Measurements from ENCODE around the gene TMCO1.
A peak's percentile ranks its signal among the peaks of the same experiment; 100 is the strongest.
"Not testable (repeated sequence)": the region's sequence is repeated elsewhere in the genome, so short reads cannot be mapped to it uniquely, and the experiment has no call there.

Gene TMCO1

GRCh38 chr1:165763442-165763841 is 5.2 kb downstream of the TMCO1 start:
- DNase-seq (ENCODE audit: low spot score in 2 of 2) (peak in 1 of 2 donors; percentile 57), ATAC-seq (peak; percentile 87)
- peaks cover 55% of the 10 kb centered on the region for H3K4me1 Mint-ChIP-seq
- peak overlapping the region; percentile 78 for H3K27ac Mint-ChIP-seq
- H3K9me3 Mint-ChIP-seq = no peaks in the 10 kb centered on the region
- H3K36me3 Mint-ChIP-seq = peaks cover 87% of the 10 kb centered on the region
- no peak overlapping the region for H3K4me3 Mint-ChIP-seq

DNA sequence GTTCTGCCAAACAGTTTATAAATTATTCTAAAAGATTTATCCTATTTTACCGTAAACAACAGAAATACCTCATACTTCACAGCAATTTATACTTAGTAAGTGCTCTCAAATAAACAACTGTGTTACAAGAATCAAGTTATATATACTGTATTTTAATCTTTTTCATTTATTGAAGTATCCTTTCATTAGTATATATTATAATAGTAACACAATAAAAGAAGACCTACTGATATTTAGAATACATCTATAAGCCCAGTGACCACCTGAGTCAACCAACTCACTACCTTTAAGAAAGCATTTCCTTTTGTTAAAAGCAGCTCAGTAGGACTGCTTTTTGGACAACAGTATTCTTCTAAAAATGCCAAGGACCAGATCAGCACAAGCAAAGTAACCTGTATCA is 5.9 kb downstream of the TMCO1 start:
- peak overlapping the region; percentile 78 for H3K27ac Mint-ChIP-seq
- ATAC-seq (no peak), DNase-seq (ENCODE audit: low spot score in 2 of 2) (no peak)
- H3K36me3 Mint-ChIP-seq = peaks cover 87% of the 10 kb centered on the region
- H3K4me3 Mint-ChIP-seq = no peak overlapping the region
- peaks cover 54% of the 10 kb centered on the region for H3K4me1 Mint-ChIP-seq
- H3K9me3 Mint-ChIP-seq = no peaks in the 10 kb centered on the region

GRCh38 chr1:165759095-165759494 is 9.6 kb downstream of the TMCO1 start:
- H3K4me1 Mint-ChIP-seq = peaks cover 30% of the 10 kb centered on the region
- H3K4me3 Mint-ChIP-seq = no peak overlapping the region
- H3K36me3 Mint-ChIP-seq = peaks cover 81% of the 10 kb centered on the region
- no peak for DNase-seq (ENCODE audit: low spot score in 2 of 2)
- ATAC-seq = no peak
- H3K9me3 Mint-ChIP-seq = no peaks in the 10 kb centered on the region
- no peak overlapping the region for H3K27ac Mint-ChIP-seq

- Mint-ChIP-seq H3K4me3 (no peak overlapping the region), H3K36me3 (peaks cover 94% of the 10 kb centered on the region), H3K9me3 (no peaks in the 10 kb centered on the region), H3K4me1 (peaks cover 15% of the 10 kb centered on the region), H3K27ac (peak overlapping the region; percentile 26)
- no peak for ATAC-seq
- no peak for DNase-seq (ENCODE audit: low spot score in 2 of 2)
Measured at GRCh38 chr1:165755393-165756010, 13.2 kb downstream of the TMCO1 start.

GRCh38 chr1:165753934-165754333 is 14.7 kb downstream of the TMCO1 start:
- Mint-ChIP-seq H3K36me3 (peaks cover 94% of the 10 kb centered on the region), H3K9me3 (no peaks in the 10 kb centered on the region), H3K4me1 (peaks cover 15% of the 10 kb centered on the region), H3K27ac (no peak overlapping the region), H3K4me3 (no peak overlapping the region)
- ATAC-seq (no peak), DNase-seq (ENCODE audit: low spot score in 2 of 2) (no peak)

DNA sequence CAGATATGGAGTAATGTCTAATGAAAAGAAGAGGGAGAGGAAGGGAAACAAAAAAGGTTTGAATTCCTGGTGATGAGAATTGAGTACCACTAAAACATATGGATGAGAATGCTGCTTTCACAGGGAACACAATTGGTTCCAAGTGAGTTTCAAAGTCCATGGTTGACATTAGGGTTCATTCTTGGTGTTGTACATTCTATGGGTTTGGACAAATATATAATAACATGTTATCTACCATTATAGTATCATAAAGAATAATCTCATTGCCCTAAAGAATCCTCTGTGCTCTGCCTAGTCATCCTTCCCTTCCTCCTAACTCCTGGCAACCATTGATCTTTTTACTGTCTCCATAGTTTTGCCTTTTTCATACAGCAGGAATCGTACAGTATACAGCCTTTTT is 20.1 kb downstream of the TMCO1 start:
- peaks cover 90% of the 10 kb centered on the region for H3K36me3 Mint-ChIP-seq
- H3K4me3 Mint-ChIP-seq = no peak overlapping the region
- ATAC-seq (no peak), DNase-seq (ENCODE audit: low spot score in 2 of 2) (no peak)
- H3K4me1 Mint-ChIP-seq = peaks cover 5% of the 10 kb centered on the region
- H3K27ac Mint-ChIP-seq = no peak overlapping the region
- H3K9me3 Mint-ChIP-seq = no peaks in the 10 kb centered on the region

DNA sequence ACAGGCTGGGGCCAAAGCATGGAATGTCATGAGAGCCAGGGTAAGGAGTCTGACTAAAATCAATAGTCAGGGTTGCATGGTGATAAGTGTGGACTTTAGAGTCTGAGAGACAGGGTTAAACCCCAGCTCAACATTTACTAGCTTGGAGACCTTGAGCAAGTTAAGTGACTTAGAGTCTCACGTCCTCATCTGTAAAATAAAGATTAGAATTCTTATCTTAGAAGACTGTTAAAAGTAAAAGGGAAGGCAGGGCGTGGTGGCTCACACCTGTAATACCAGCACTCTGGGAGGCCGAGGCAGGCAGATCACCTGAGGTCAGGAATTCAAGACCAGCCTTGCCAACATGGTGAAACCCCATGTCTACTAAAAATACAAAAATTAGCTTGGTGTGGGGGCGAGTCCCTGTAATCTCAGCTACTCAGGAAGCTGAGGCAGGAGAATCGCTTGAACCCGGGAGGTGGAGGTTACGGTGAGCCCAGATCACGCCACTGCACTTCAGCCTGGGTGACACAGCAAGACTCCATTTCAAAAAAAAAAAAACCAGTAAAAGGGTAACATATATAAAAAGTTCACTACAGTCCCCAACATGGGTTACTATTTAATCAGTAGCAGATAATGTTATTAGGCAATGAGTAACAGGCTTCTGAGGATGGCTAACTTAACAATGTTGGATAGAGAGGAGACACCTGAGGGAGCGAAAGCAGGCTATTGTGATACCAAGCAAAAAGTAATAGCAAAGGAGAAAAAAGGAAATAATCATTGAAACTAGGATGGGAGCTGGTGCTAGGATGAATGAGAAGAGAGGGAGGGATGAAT is 20.8 kb downstream of the TMCO1 start:
- H3K9me3 Mint-ChIP-seq = no peaks in the 10 kb centered on the region
- H3K27ac Mint-ChIP-seq = no peak overlapping the region
- H3K4me1 Mint-ChIP-seq = peaks cover 5% of the 10 kb centered on the region
- ATAC-seq = no peak
- H3K4me3 Mint-ChIP-seq = no peak overlapping the region
- no peak for DNase-seq (ENCODE audit: low spot score in 2 of 2)
- H3K36me3 Mint-ChIP-seq = peaks cover 90% of the 10 kb centered on the region

DNA sequence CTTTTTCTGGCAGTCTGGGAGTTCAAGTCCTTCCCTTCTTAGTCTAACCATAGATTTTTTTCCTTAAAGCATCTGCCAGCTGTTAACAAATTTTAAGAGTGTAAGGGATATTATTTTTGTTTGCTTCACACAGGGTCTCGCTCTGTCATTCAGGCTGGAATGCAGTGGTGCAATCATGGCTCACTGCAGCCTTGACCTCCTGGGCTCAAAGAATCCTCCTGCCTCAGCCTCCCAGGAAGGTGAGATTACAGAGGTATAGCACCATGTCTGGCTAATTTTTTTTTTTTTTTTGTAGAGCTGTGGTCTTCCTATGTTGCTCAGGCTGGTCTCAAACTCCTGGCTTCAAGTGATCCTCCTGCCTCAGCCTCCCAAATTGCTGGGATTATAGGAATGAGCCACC is 23.8 kb downstream of the TMCO1 start:
- not testable (repeated sequence) for H3K4me3 Mint-ChIP-seq; H3K27ac Mint-ChIP-seq; DNase-seq (ENCODE audit: low spot score in 2 of 2); ATAC-seq; H3K4me1 Mint-ChIP-seq; H3K9me3 Mint-ChIP-seq
- peaks cover 90% of the 10 kb centered on the region for H3K36me3 Mint-ChIP-seq

- Mint-ChIP-seq H3K9me3 (no peaks in the 10 kb centered on the region), H3K4me3 (no peak overlapping the region), H3K27ac (peak overlapping the region; percentile 9), H3K4me1 (peaks cover 5% of the 10 kb centered on the region), H3K36me3 (peaks cover 94% of the 10 kb centered on the region)
- DNase-seq (ENCODE audit: low spot score in 2 of 2) (no peak), ATAC-seq (no peak)
Measured at GRCh38 chr1:165742194-165742593, 26.5 kb downstream of the TMCO1 start.

DNA sequence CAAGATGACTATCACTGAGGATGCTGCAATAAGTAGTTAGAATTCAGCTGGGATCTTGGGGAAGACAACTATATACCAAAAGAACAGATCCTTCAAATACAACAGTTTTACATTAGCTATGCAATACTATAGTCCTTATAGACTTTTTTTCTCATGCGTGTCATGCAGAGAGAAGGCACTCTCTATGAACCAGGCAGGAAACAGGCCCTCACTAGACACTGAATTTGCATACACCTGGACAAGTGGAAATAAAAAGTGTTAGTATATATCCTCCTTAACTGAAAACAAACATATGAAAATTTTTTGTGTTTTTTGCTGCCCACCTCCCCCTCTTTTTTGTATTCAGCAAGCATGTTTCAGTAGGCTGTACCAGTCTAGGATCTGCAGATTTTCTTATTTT is 29.9 kb downstream of the TMCO1 start:
- Mint-ChIP-seq H3K27ac (peak overlapping the region; percentile 78), H3K4me1 (no peaks in the 10 kb centered on the region), H3K4me3 (no peak overlapping the region), H3K9me3 (no peaks in the 10 kb centered on the region), H3K36me3 (peaks cover 92% of the 10 kb centered on the region)
- ATAC-seq (no peak), DNase-seq (ENCODE audit: low spot score in 2 of 2) (no peak)

DNA sequence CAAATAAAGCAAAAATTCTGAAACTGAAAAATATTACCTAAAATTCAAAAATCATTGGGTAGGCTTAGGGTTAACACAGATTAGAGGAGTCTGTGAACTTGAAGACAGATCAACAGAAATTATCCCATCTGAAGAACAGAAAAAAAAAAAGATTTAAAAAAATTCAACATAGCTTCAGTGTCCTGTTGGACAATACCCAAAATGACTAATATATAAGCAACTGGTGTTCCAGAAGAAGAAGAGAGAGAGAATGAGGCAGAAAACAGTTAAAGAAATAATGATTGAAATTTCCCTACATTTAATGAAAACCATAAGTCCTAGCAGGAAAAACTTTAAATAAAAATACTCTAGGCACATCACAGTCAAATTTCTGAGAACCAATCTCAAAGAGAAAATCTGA is 31.5 kb downstream of the TMCO1 start:
- H3K36me3 Mint-ChIP-seq = peaks cover 86% of the 10 kb centered on the region
- no peaks in the 10 kb centered on the region for H3K4me1 Mint-ChIP-seq
- no peak for ATAC-seq
- no peak overlapping the region for H3K4me3 Mint-ChIP-seq
- no peaks in the 10 kb centered on the region for H3K9me3 Mint-ChIP-seq
- no peak for DNase-seq (ENCODE audit: low spot score in 2 of 2)
- peak overlapping the region; percentile 78 for H3K27ac Mint-ChIP-seq

DNA sequence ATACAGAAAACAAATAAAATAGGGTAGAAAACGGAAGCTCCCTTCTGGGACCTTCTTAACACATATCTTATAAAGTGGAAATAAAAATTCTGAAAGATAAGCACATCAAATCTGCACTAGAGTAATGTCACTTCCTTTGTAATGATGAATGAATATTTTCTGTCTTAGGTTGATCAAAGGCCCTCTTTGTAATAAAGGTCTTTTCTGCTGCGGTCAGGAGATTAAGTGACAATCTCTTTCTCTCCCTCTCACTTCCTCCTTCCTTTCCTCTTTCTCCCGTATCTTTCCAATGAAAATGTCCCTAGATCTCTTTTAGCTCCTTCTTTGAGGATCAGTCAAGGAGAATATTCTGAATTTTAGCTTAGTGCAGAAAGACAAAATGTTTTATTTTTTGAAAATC is 33.8 kb downstream of the TMCO1 start:
- no peak for ATAC-seq
- H3K9me3 Mint-ChIP-seq = no peaks in the 10 kb centered on the region
- no peak for DNase-seq (ENCODE audit: low spot score in 2 of 2)
- no peak overlapping the region for H3K27ac Mint-ChIP-seq
- H3K4me1 Mint-ChIP-seq = no peaks in the 10 kb centered on the region
- H3K4me3 Mint-ChIP-seq = no peak overlapping the region
- H3K36me3 Mint-ChIP-seq = peaks cover 63% of the 10 kb centered on the region

GRCh38 chr1:165726841-165727240 is 41.8 kb downstream of the TMCO1 start:
- Mint-ChIP-seq H3K4me1 (no peaks in the 10 kb centered on the region), H3K27ac (no peak overlapping the region), H3K36me3 (peaks cover 40% of the 10 kb centered on the region)

GRCh38 chr1:165726169-165726568 is 42.5 kb downstream of the TMCO1 start:
- no peak for ATAC-seq
- Mint-ChIP-seq H3K4me1 (no peaks in the 10 kb centered on the region), H3K4me3 (no peak overlapping the region)

More at GRCh38 chr1:165726841-165727240, 41.8 kb downstream of the TMCO1 start:
- DNase-seq (ENCODE audit: low spot score in 2 of 2) = no peak
- no peaks in the 10 kb centered on the region for H3K9me3 Mint-ChIP-seq
- no peak for ATAC-seq
- no peak overlapping the region for H3K4me3 Mint-ChIP-seq

DNA sequence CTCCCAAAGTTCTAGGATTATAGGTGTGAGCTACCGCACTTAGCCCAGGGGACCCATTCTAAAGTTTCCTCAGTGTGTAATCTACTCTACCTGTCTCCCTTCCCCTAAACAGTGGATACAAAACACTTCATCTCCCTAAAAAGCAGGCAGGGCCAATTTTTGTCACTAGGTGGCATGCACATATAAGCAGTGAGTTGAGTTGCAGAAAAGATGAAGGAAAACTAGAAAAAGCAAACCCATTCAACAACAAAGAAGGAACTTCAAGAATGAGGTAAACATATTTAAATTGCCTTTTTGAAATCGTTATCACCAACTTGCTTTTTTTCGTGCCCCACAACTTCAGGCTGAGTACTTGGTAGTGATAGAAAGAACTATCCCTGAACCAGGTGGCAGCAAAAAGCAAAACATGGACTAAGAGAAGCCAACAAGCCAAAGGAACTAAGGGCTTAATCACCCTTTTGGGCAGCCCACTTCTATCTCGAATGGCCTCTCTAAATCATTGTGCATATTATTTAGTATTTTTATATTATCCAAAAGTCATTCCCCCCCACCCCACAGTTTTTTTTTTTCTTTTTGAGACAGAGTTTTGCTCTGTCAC is 50.7 kb downstream of the TMCO1 start:
- DNase-seq (ENCODE audit: low spot score in 2 of 2) (peak in 1 of 2 donors; percentile 52), ATAC-seq (peak; percentile 24)
- no peak overlapping the region for H3K4me3 Mint-ChIP-seq
- no peaks in the 10 kb centered on the region for H3K9me3 Mint-ChIP-seq
- H3K36me3 Mint-ChIP-seq = no peaks in the 10 kb centered on the region
- H3K27ac Mint-ChIP-seq = no peak overlapping the region
- H3K4me1 Mint-ChIP-seq = no peaks in the 10 kb centered on the region

More at GRCh38 chr1:165726169-165726568, 42.5 kb downstream of the TMCO1 start:
- DNase-seq (ENCODE audit: low spot score in 2 of 2) = no peak
- H3K9me3 Mint-ChIP-seq = no peaks in the 10 kb centered on the region
- H3K36me3 Mint-ChIP-seq = peaks cover 40% of the 10 kb centered on the region
- H3K27ac Mint-ChIP-seq = no peak overlapping the region

Data from stimulated activated effector memory CD8-positive, alpha-beta T cell treated with anti-CD3 and anti-CD28 coated beads, Interleukin-12 subunit alpha, Interleukin-12 subunit beta, amount 100 ng/mL, for 72 hours (primary cell).